GM12872 (cell line): Measurements from ENCODE around the gene CCL8.
A peak's percentile ranks its signal among the peaks of the same experiment; 100 is the strongest.

Experiments
- TF ChIP-seq, protein P1 (sequence below): IDR thresholded peaks from 3 replicates; pipeline ENCODE4 v1.5.1; 2011; ENCODE audit warnings: low read depth, mild to moderate bottlenecking, low read length, moderate library complexity; ENCODE audit not compliant: insufficient read depth

CCL8 gene

DNA sequence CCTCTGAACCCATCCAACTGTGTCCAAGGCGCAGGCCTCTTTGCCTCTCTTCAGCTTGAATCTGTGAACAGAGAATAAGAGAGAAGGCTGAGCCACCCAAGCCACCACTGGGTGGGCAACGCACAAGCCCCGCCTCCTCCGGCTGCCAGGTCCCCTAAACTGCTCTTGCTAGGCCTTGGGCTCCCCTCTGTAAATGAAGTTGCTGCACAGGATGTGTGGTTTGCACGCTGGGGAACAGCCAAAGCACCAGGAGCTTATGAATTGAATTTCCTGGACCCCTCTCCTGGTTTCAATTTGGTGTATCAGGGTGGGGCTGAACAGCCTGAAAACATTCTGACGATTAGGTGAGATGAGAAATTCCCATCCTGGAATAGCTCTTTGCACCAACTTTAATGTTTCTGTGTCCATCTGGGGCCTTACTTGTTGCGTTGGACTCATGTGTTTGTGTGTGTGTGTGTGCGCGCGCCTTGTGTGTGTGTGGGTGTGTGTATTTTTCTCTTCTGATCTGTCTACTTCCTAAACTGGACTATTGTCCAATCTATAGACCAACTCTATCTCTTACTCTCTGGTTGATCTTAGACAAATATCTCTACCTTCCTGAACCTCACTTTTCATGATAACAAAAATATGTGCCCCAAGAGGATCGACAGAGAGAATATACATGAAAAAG lies 41.5 kb downstream of the CCL8 start:
- TF ChIP-seq, protein P1, sequence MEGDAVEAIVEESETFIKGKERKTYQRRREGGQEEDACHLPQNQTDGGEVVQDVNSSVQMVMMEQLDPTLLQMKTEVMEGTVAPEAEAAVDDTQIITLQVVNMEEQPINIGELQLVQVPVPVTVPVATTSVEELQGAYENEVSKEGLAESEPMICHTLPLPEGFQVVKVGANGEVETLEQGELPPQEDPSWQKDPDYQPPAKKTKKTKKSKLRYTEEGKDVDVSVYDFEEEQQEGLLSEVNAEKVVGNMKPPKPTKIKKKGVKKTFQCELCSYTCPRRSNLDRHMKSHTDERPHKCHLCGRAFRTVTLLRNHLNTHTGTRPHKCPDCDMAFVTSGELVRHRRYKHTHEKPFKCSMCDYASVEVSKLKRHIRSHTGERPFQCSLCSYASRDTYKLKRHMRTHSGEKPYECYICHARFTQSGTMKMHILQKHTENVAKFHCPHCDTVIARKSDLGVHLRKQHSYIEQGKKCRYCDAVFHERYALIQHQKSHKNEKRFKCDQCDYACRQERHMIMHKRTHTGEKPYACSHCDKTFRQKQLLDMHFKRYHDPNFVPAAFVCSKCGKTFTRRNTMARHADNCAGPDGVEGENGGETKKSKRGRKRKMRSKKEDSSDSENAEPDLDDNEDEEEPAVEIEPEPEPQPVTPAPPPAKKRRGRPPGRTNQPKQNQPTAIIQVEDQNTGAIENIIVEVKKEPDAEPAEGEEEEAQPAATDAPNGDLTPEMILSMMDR, result no peak

DNA sequence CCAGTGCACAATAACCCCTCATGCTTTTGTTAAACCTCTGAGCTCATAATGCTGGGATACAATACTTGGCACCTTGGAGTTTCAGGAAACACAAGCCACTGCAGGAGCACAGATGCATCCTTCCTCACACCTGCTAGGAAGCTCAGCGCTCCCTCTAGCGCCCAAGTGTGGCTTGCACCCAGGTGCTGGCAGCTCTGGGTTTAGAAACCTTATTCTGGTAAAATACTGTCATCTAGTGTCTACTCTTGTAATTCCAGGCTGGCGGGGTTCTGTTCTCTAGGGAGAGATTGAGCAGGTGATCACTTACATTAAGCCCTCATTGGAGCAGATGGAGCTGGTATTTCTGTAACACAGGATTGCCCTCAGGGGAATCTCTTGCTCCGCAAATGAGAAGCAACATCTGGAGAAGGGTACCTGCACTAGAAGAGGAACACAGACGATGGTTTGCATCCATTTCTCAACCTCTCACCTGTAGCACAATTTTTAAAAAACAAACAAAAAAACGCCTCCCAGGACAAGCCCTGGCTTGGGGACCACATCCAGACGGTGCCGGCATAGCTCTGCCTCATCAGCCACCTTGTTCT lies 42.3 kb downstream of the CCL8 start:
- TF ChIP-seq, protein P1, result peak; percentile 100

DNA sequence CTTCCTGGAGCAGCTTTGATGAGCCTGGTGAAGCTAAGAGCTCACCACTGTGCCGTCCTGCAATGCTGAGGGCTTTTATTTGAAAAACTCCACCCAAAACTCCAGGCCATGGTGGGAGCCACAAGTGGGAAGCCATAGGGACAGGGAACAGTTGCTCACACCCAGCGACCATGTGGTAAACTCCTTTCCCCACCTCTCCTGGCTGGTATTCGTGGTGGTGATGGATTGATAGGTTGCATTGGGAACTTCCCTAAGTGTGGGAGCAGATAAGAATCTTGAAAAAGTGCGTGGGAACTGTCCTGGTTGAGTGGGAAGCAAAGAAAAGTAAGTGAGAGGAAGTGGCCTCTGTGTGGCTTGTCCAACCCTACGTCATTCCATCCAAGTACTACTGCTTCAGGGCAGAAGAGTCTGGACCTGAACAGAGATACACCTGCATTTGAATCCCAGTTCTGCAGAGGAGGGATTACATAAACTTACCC lies 44.0 kb downstream of the CCL8 start, which contains the start of gene CCL1:
CCL1 (minus strand) TSS at position 51 of the 479 bp plus-strand sequence. CDS start 72 bp downstream, outside the sequence.
- TF ChIP-seq, protein P1, result no peak

DNA sequence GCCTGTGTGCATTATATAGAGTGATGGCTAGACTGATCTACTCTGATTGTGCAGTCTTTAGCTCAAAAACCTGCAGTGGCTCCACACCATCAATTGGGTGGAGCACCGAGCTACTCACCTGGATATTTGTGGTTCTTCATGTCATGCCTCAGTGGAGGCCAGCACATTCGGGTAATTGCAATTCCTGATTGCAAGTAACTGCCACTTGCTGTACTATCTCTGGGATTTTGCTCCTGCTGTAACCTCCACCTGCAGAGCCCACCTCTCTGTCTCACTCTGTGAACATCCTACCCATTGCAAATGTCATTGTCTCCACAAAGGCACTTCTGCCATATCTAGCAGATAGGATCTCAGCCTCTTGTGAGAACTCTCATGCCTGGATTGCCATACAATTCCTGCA lies 45.5 kb downstream of the CCL8 start:
- TF ChIP-seq, protein P1, result no peak

DNA sequence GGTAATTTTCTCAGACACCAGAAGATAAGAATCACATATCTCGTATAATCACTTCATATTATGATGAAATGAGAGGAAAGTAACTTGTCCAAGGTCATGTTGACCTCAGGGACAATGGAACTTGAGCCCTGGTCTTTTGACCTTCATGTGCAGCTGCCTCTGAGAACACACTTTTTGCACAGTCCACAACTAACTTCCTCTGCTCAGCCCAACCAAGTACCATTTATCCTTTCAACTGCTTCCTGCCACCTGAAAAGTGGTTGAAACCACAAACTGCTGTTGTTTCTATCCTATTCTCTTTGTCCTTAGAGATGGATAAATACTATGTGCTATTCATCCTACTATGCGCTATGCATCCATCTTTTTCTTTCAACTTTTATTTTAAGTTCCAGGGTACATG lies 46.1 kb downstream of the CCL8 start:
- TF ChIP-seq, protein P1, result no peak

DNA sequence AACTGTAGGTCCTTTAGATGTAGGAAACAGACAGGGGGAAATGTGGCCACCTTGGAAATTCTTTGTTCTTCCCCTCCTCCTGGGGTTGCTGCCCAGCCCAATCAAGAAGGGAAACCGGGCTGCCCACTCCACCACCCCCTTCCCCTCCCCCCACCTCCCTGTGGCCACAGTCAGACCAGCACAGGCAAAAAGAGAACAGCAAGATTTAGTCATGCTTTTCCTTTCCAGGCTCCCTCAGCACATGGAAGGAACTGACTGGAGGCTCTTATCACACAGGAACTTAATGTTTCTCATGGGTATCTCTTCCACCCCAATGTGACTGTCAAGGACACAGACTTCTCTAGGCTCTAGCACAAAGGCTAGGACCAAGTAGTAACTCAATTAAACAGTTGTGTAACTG lies 46.8 kb downstream of the CCL8 start:
- TF ChIP-seq, protein P1, result no peak

DNA sequence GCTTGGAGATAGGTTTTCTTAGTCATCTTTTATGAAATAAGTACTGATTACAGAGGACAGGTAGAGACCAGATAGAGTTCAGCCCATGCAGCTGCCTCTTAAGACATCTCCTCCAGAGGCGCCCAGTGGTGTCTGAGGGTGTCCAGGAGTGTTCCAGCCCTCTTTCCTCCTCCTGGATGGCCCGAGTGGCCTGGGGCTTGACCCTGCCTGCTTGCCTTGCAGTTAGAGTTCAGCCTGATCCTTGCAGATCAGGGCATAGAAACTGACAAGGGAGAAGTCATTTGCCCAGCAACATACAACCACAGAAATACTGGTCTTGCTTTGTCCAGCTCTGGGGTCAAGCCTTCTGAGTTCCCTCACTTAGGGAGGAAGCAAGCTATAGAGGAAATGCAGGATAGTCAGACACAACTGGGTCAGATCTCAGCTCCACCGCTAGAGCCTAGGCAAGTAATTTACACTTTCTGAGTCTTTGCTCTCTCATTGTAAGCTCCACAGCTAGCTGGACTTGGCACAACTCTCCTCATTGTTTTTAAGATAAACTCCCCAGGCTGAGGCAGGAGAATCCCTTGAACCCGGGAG lies 47.4 kb downstream of the CCL8 start:
- TF ChIP-seq, protein P1, result no peak
